Colonic mucosa (tissue), 4 donors: ENCODE results near the gene MLH3. TPM values are rescaled to one million over a fixed set of nuclear protein-coding genes. Genes with fewer than 3 reads are reported as not detected.

Experiments
- DNase-seq: peaks from one replicate; pipeline ENCODE4 v3.0.0-alpha.2; 2020
- H3K27ac ChIP-seq: fragments of 200-600 bp; one replicate; pipeline ENCODE4 v1.8.0; 2021
- H3K27me3 ChIP-seq: fragments of 200-600 bp; one replicate; pipeline ENCODE4 v1.8.0; 2021
- H3K36me3 ChIP-seq: fragments of 200-600 bp; one replicate; pipeline ENCODE4 v1.8.0; 2021
- H3K4me1 ChIP-seq: fragments of 200-600 bp; one replicate; pipeline ENCODE4 v1.8.0; 2021; ENCODE audit warnings: mild to moderate bottlenecking
- H3K4me3 ChIP-seq: fragments of 200-600 bp; one replicate; pipeline ENCODE4 v1.8.0; 2021
- H3K9ac ChIP-seq, 2 donors: one replicate each; pipeline ENCODE4 v1.7.0; 2013; ENCODE audit warnings: control low read depth in 2 of 2, low read depth in 2 of 2, low read length in 2 of 2
- H3K9me3 ChIP-seq: fragments of 200-600 bp; one replicate; pipeline ENCODE4 v1.8.0; 2021
- intact Hi-C: fragments of 100-400 bp; cut with DNase I; formaldehyde crosslinking; loops from one replicate; pipeline ENCODE4 v1.14.1; 2022
- total RNA-seq, 2 donors: library from RNA; stranded (reverse); fragmentation: NEBNext Ultra II Directional in 1 of 2; extraction: Animal tissue kit (Norgen Biotek cat#: 25700) in 1 of 2; gene quantifications; one replicate each; pipeline ENCODE4 v1.2.1, GENCODE V29; 2021
- TF ChIP-seq, protein P1 (sequence below): fragments of 200-600 bp; IDR thresholded peaks from one replicate; pipeline ENCODE4 v1.8.0; 2022; ENCODE audit warnings: antibody characterized with exemption, mild to moderate bottlenecking
- donor health status: healthy.
- donor health status: DM: no; HTN: no; CAD: no.
- donor health status: DM: no; HTN: no; CAD: no.

MLH3 gene
- total RNA-seq, 2 donors from 2014 or later, result 24.2 to 25.9 TPM

DNA sequence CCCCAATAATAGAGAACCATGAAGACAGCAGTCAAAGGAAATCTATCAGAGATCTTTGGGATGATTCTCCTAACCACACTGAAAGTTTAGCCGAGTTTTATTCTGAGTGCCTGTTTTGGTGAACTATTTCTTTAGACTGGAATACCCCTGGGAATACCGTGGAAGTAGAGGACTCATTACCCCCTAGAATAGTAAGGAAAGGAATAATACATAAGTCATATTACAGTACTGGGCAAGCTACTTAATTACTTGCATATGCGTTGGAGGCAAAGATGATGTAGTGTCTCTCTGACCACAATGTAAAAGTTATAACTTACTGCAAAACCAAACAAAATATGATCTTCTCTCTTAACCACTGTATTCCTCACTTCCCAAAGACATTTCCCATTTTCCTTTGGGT, 43.6 kb upstream of the MLH3 start:
- Histone ChIP-seq H3K4me1 (no peaks in the 10 kb centered on the region), H3K27me3 (no peaks in the 10 kb centered on the region), H3K4me3 (no peak overlapping the region), H3K36me3 (peaks cover 9% of the 10 kb centered on the region), H3K9me3 (no peaks in the 10 kb centered on the region), H3K27ac (no peak overlapping the region), H3K9ac (no peak overlapping the region)
- no peak for DNase-seq
- TF ChIP-seq, protein P1, sequence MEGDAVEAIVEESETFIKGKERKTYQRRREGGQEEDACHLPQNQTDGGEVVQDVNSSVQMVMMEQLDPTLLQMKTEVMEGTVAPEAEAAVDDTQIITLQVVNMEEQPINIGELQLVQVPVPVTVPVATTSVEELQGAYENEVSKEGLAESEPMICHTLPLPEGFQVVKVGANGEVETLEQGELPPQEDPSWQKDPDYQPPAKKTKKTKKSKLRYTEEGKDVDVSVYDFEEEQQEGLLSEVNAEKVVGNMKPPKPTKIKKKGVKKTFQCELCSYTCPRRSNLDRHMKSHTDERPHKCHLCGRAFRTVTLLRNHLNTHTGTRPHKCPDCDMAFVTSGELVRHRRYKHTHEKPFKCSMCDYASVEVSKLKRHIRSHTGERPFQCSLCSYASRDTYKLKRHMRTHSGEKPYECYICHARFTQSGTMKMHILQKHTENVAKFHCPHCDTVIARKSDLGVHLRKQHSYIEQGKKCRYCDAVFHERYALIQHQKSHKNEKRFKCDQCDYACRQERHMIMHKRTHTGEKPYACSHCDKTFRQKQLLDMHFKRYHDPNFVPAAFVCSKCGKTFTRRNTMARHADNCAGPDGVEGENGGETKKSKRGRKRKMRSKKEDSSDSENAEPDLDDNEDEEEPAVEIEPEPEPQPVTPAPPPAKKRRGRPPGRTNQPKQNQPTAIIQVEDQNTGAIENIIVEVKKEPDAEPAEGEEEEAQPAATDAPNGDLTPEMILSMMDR, result no peak
- intact Hi-C loops, result no loop called here

GRCh38 chr14:75092698-75093097, 41.4 kb upstream of the MLH3 start:
- no peak overlapping the region for H3K9ac ChIP-seq
- TF ChIP-seq, protein P1, result no peak
- no peaks in the 10 kb centered on the region for H3K9me3 ChIP-seq
- H3K27ac ChIP-seq, result no peak overlapping the region
- intact Hi-C loops, result no loop called here
- H3K4me3 ChIP-seq, result no peak overlapping the region
- H3K36me3 ChIP-seq, result peaks cover 13% of the 10 kb centered on the region
- no peak for DNase-seq
- H3K4me1 ChIP-seq, result no peaks in the 10 kb centered on the region
- no peaks in the 10 kb centered on the region for H3K27me3 ChIP-seq

DNA sequence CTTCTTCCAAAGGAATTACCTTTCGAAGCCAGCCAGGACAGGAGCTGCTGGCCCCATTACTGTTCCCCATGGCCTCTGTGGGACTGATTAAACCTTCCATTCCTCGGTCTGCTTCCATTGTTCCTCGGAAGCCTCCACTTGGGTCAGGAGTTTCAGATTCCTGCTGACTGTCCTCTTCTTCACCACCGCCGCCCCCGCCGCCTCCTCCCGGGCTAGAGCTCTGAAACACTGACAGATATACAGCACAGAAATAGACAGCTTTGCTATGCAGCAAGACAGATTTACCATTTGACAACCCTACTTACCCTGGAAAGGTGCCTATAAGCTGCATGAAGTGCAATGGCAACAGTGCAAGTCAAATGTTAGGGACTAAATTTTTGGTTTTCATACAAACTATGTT, 40.0 kb upstream of the MLH3 start:
- intact Hi-C loops, result no loop called here
- DNase-seq, result no peak
- Histone ChIP-seq H3K27ac (no peak overlapping the region), H3K9me3 (no peaks in the 10 kb centered on the region), H3K36me3 (peaks cover 20% of the 10 kb centered on the region), H3K9ac (no peak overlapping the region), H3K27me3 (no peaks in the 10 kb centered on the region), H3K4me3 (no peak overlapping the region), H3K4me1 (no peaks in the 10 kb centered on the region)
- TF ChIP-seq, protein P1, result no peak

GRCh38 chr14:75090353-75090752, 39.1 kb upstream of the MLH3 start:
- Histone ChIP-seq H3K4me1 (no peaks in the 10 kb centered on the region), H3K36me3 (peaks cover 20% of the 10 kb centered on the region), H3K4me3 (no peak overlapping the region), H3K27ac (no peak overlapping the region), H3K27me3 (no peaks in the 10 kb centered on the region), H3K9ac (no peak overlapping the region), H3K9me3 (no peaks in the 10 kb centered on the region)
- no peak for DNase-seq
- intact Hi-C loops, result no loop called here
- TF ChIP-seq, protein P1, result no peak

DNA sequence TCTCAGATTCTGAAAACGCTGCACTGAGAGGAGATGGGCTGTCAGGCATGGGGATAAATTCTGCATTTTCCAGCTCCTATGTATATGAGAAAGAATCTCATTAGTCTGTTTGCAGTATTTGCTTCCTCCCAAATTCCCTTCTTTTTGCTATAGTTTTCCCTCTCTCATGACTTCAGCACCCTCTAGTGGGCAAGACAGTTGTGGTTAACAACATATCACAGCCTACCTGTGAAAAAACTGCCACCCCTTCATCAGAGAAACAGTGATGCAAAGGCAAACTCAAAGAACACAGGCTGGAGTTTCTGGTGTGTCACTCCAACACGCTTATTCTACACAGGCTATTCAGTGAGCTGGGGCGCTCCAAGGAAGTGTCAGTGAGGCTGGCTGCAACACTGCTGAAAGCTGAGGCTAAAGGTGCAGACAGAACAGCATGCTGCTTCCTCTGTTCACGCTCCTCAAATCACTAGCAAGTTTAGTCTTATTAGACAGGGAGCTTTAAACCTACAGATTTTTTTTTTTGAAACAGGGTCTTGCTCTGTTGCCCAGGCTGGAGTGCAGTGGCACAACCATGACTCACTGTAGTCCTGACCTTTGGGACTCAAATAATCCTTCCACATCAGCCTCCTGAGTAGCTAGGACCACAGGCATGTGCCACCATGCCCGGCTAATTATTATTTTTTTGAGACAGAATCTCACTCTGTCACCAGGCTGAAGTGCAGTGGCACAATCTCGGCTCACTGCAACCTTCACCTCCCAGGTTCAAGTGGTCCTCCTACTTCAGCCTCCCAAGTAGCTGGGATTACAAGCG, 37.5 kb upstream of the MLH3 start:
- Histone ChIP-seq H3K27me3 (no peaks in the 10 kb centered on the region), H3K9me3 (no peaks in the 10 kb centered on the region), H3K27ac (no peak overlapping the region), H3K36me3 (peaks cover 25% of the 10 kb centered on the region), H3K4me1 (no peaks in the 10 kb centered on the region), H3K9ac (no peak overlapping the region), H3K4me3 (no peak overlapping the region)
- TF ChIP-seq, protein P1, result peak; percentile 61
- intact Hi-C loops, result loop anchor here (2.0 to 5.0 kb wide), 2 partner anchors 142 to 226 kb away; no protein-coding TSS in a partner anchor
- DNase-seq, result peak; percentile 72
